GM12801 (cell line): Measurements from ENCODE around the gene METTL16.

Experiments used
- TF ChIP-seq, protein P1 (sequence below): IDR thresholded peaks from one replicate; pipeline ENCODE4 v1.5.1; 2011; ENCODE audit warnings: control low read depth; ENCODE audit not compliant: insufficient read length; ENCODE audit errors: extremely low read depth

The METTL16 gene

DNA sequence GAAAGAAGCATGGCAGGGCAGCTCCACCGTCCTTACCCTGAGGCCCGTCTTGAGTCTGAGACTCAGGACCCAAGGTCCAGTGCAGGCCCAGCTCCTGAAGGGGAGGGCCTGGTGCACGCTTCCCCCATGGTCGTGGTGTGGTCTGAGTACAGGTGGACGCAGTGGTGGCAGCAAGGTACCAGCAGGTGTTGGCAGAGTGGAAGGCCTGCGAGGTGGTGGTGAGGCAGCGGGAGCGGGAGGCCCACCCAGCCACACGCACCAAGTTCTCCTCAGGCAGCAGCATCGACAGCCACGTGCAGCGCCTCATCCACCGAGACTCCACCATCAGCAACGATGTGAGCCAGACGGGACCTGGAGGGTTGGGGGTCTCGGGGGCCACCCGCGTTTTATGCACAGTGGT, 138.5 kb downstream of the METTL16 start:
- TF ChIP-seq, protein P1, sequence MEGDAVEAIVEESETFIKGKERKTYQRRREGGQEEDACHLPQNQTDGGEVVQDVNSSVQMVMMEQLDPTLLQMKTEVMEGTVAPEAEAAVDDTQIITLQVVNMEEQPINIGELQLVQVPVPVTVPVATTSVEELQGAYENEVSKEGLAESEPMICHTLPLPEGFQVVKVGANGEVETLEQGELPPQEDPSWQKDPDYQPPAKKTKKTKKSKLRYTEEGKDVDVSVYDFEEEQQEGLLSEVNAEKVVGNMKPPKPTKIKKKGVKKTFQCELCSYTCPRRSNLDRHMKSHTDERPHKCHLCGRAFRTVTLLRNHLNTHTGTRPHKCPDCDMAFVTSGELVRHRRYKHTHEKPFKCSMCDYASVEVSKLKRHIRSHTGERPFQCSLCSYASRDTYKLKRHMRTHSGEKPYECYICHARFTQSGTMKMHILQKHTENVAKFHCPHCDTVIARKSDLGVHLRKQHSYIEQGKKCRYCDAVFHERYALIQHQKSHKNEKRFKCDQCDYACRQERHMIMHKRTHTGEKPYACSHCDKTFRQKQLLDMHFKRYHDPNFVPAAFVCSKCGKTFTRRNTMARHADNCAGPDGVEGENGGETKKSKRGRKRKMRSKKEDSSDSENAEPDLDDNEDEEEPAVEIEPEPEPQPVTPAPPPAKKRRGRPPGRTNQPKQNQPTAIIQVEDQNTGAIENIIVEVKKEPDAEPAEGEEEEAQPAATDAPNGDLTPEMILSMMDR = no peak

DNA sequence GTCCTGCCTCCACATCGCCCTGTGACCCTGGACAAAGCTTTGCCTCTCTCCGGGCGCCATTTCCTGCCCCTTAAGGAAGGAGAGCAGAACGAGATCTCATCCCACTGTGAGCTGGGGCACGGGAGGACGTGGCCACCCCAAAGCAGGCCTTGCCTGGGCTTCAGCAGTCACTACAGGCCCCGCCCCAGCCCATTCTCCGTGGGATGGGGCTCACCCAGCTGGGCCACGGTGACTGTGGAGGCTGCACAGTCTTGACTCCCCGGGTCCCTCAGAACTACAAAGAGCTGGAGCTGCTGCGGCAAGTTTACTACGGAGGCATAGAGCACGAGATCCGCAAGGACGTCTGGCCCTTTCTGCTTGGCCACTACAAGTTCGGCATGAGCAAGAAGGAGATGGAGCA, 139.0 kb downstream of the METTL16 start:
- TF ChIP-seq, protein P1 = no peak

DNA sequence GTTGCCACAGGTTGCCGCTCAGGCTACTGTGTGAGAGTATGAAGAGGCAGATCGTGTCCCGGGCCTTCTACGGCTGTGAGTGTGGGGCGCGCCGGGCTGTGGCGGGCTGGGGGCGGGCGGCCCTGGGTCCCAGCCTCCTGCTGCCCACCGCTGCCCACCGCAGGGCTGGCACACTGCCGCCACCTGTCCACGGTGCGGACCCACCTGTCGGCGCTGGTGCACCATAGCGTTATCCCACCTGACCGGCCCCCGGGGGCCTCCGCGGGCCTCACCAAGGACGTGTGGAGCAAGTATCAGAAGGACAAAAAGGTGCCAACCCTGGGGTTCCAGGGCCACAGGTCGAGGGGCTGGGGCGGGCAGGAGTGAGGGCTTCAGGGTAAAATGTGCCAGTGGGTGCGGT, 139.5 kb downstream of the METTL16 start:
- TF ChIP-seq, protein P1 = no peak

DNA sequence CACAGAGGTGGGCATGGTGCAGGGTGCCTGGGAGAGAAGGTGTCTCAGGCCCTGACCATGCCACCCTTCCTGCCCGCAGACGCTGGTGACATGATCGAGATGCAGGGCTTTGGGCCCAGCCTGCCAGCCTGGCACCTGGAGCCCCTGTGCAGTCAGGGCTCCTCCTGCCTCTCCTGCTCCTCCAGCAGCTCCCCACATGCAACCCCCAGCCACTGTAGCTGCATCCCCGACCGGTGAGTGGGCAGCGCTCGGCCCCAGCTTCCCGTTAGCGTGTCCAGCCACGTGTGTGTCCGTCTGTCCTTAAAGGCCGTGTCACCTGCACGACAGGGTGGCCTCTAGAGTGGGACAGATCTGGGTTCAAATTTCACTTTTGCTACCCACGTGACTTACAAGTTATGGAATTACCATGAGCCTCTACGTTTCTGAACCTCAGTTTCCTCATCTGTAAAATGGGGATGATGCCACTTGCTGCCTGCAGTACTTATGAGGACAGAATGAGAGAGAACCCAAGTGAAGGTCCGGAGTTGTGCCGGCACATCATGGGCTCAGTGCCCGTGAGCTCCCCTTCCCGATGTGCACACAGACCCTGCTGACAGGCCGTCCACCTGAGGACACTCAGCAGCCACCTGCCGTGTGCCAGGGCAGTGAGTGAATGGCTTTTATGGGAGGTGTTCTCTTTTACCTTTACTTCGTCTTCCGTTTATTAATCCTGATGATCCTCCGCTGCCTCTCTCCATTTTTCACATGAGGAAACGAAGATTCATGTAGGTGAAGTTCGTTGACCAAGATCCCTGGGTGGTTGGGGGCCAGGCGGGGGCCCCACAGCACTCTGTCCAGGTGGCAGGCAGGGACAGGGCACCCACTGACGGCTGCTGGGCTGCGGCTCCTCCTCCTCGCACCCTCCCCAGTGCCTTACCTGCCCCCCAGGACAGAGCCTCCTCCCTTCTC, 140.2 kb downstream of the METTL16 start:
- TF ChIP-seq, protein P1 = no peak

DNA sequence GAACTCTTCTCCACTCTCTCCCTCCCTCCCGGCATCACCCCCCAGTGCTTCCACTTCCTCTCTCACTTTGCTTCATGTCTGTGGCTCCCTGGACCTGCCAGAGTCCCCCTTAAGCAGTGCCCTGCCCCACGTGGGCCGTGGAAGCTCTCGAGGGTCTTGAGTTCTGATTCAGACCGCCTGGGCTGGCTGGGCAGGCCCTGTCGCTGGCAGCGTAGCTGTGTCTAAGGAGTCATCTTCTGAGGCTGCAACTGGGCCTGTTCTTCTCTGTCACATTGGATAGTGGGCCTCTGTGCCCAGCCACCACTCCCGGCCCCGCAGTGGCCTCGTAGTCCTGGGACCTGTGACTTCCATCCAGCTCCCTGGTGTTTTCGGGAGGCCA, 141.5 kb downstream of the METTL16 start:
- TF ChIP-seq, protein P1 = no peak

DNA sequence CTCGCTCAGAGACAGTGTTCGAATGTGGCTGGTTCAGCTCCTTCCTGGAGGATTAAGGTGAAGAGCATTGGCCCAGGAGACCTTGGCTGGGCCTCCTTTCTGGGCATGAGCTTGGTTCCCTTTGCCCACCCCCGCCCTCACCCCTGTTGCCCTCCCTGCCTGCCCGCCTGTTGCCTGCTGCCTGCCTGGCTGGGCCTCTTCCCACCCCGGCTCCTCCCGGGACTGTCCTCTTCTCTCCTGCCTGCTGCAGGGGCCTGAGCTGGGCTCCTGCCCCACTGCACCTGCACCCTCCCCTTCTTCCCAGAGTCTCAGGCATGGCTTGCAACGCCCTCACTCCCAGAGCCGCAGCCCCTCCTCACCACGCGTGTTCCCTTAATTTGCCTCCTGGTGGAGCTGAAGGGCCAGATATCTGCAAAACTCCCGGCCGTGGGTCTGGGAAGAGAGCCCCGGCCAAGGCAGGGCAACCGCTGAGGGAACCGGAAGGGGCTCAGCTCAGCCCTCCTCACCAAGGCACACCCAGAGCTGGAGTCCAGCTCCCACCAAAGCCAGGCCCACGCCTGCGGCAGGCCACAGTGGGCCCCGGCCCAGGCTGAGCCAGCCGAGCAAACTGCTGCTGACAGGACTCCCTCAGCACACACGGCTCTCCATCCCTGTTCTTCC, 142.0 kb downstream of the METTL16 start:
- TF ChIP-seq, protein P1 = no peak

DNA sequence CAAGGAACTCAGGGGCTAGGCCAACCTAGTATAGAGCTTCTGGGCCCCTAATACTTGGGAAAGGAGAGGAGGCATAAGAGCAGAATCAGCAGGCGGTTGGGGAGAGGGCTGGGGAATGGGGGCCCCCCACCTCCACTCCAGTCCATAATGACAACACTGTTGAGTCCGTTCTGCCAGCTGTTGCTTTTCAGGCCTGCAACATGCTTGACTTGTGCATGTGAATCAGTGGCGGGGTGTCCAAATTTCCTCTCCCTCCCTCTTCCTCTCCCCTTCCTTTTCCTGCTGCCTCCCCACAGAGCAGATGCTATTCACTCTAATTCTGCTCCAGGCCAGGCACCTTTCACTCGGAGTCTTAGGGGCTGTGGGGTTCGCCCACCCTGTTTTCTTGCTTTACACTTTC, 142.6 kb downstream of the METTL16 start:
- TF ChIP-seq, protein P1 = no peak
